Spleen (tissue), 11 donors: ENCODE measurements around the gene PCYT1B. TPM values are rescaled to one million over a fixed set of nuclear protein-coding genes. Genes with fewer than 3 reads are reported as not detected.
A peak's percentile ranks its signal among the peaks of the same experiment; 100 is the strongest.
"Not testable (repeated sequence)": the region's sequence is repeated elsewhere in the genome, so short reads cannot be mapped to it uniquely, and the experiment has no call there.

Experiments
- DNase-seq: peaks from one replicate; pipeline ENCODE4 v3.0.0-alpha.2; 2020
- H3K27ac ChIP-seq, 8 donors: fragments of 200-600 bp; sonication (generic) in 7 of 8; 1 replicate in 4 of 8; 2 replicates in 4 of 8; pipeline versions ENCODE4 v1.5.0 to v1.8.0; 2016 to 2021; ENCODE audit warnings: inconsistent platforms in 4 of 8, mild to moderate bottlenecking in 4 of 8, moderate library complexity in 1 of 8
- H3K27me3 ChIP-seq, 7 donors: fragments of 200-600 bp; sonication (generic) in 6 of 7; replicated peaks in 1 of 7; 1 replicate in 4 of 7; 2 replicates in 3 of 7; pipeline versions ENCODE4 v1.5.0 to v1.8.0; 2016 to 2021; ENCODE audit warnings: inconsistent platforms in 3 of 7, mild to moderate bottlenecking in 1 of 7
- H3K36me3 ChIP-seq, 6 donors: fragments of 200-600 bp; sonication (generic) in 5 of 6; 1 replicate in 4 of 6; 2 replicates in 2 of 6; pipeline versions ENCODE4 v1.5.0 to v1.8.0; 2016 to 2021; ENCODE audit warnings: inconsistent platforms in 2 of 6
- H3K4me1 ChIP-seq, 6 donors: fragments of 200-600 bp; sonication (generic) in 5 of 6; 1 replicate in 3 of 6; 2 replicates in 3 of 6; pipeline versions ENCODE4 v1.5.0 to v1.8.0; 2016 to 2021; ENCODE audit warnings: inconsistent platforms in 3 of 6
- H3K4me3 ChIP-seq, 8 donors: fragments of 200-600 bp; sonication (generic) in 7 of 8; 1 replicate in 4 of 8; 2 replicates in 4 of 8; pipeline versions ENCODE4 v1.5.0 to v1.8.0; 2016 to 2021; ENCODE audit warnings: inconsistent platforms in 4 of 8, mild to moderate bottlenecking in 4 of 8, moderate library complexity in 2 of 8
- H3K9me3 ChIP-seq, 8 donors: fragments of 200-600 bp; sonication (generic) in 7 of 8; 1 replicate in 4 of 8; 2 replicates in 4 of 8; pipeline versions ENCODE4 v1.5.0 to v1.8.0; 2016 to 2021; ENCODE audit warnings: inconsistent platforms in 4 of 8
- POLR2A ChIP-seq, 3 donors: fragments of 450-650 bp; IDR thresholded peaks; one replicate each; pipeline ENCODE4 v1.5.1; 2017; ENCODE audit warnings: antibody characterized with exemption in 3 of 3, mild to moderate bottlenecking in 1 of 3
- POLR2AphosphoS5 ChIP-seq, 3 donors: sonication (generic); formaldehyde crosslinking; IDR thresholded peaks; one replicate each; pipeline ENCODE4 v1.5.1; 2017; ENCODE audit warnings: antibody characterized with exemption in 3 of 3
- WGBS, 5 donors: extraction: QIAGEN DNeasy Blood & Tissue Kit in 3 of 5; methylation state at CpG; one replicate each; pipeline versions ENCODE4 v1.1.5 to v1.1.7; 2013 to 2018; 5-methylcytosine and 5-hydroxymethylcytosine counted together
- intact Hi-C: fragments of 100-400 bp; cut with DNase I; formaldehyde crosslinking; loops from one replicate; pipeline ENCODE4 v1.15.0; 2023; ENCODE audit warnings: low total_unique reads
- polyA plus RNA-seq, 3 donors: library from polyadenylated mRNA; stranded (reverse); fragments of 200-250 nt; gene quantifications; one replicate each; pipeline ENCODE4 v1.2.1, GENCODE V29; 2013
- total RNA-seq, 7 donors: library from RNA; depleted of rRNA in 3 of 7; stranded (reverse); fragments of >200 nt in 3 of 7; fragmentation: NEBNext Ultra II Directional in 4 of 7; extraction: Animal tissue kit (Norgen Biotek cat#: 25700) in 4 of 7; gene quantifications; one replicate each; pipeline versions ENCODE4 v1.1.0 to v1.2.1, GENCODE V29; 2016 to 2021
- TF ChIP-seq, protein P1 (sequence below), 11 experiments: fragments of 200-600 bp in 7 of 11; fragments of 450-650 bp in 4 of 11; sonication (generic) in 4 of 11; IDR thresholded peaks in 8 of 11; conservative IDR thresholded peaks in 3 of 11; 1 replicate in 7 of 11; 2 replicates in 4 of 11; pipeline versions ENCODE4 v1.4.0 to v1.8.0; 2016 to 2021; ENCODE audit warnings: antibody characterized with exemption in 11 of 11, inconsistent platforms in 4 of 11, mild to moderate bottlenecking in 1 of 11
- donor health status: healthy with polysubstance abuse.
- donor health status: DM: no; HTN: no; CAD: no; lungs with moderate emphysema.
- donor health status: DM: no; HTN: no; CAD: no.
- donor health status: Bipolar disorder and iron deficiency.
- donor health status: healthy.
- donor health status: DM: no; HTN: no; CAD: no.
- donor health status: DM: yes; HTN: yes; CAD: no.

PCYT1B gene
- total and polyA plus RNA-seq, 10 donors, result 0.02 to 1.5 (median 0.67) TPM

DNA sequence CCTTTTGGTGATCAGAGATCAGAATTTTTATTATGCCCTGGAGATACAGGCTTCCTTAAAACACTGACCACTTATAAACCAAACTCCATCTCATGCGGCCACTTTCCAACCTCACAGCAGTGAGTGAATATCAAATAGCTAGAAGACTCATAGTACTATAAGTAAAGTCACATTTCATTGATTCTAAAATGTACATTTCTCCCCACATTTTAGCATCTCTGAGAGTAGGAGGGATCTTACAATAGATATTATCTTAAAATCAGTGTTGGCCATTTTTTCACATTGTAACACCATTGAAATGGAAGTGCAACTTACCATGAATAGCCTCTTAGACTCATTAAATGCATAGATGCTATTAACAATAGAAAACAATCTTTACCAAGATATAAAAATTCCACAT, 17.4 kb downstream of the PCYT1B start:
- no peak for DNase-seq
- 75 to 95% (median 88%) methylated on average over 1 of the region's 1 CpG for WGBS, 5 donors
- H3K36me3 ChIP-seq, result no peaks in the 10 kb centered on the region
- no peaks in the 10 kb centered on the region for H3K4me1 ChIP-seq
- no peak overlapping the region for H3K27ac ChIP-seq
- no peak overlapping the region for H3K4me3 ChIP-seq
- H3K9me3 ChIP-seq, result no peaks in the 10 kb centered on the region
- no peak for TF ChIP-seq POLR2AphosphoS5 (IDR thresholded peaks at IDR 0.05)
- no peak for TF ChIP-seq POLR2A (IDR thresholded peaks at IDR 0.05)
- TF ChIP-seq, protein P1, sequence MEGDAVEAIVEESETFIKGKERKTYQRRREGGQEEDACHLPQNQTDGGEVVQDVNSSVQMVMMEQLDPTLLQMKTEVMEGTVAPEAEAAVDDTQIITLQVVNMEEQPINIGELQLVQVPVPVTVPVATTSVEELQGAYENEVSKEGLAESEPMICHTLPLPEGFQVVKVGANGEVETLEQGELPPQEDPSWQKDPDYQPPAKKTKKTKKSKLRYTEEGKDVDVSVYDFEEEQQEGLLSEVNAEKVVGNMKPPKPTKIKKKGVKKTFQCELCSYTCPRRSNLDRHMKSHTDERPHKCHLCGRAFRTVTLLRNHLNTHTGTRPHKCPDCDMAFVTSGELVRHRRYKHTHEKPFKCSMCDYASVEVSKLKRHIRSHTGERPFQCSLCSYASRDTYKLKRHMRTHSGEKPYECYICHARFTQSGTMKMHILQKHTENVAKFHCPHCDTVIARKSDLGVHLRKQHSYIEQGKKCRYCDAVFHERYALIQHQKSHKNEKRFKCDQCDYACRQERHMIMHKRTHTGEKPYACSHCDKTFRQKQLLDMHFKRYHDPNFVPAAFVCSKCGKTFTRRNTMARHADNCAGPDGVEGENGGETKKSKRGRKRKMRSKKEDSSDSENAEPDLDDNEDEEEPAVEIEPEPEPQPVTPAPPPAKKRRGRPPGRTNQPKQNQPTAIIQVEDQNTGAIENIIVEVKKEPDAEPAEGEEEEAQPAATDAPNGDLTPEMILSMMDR (IDR thresholded peaks at IDR 0.05 in 8 of 11, conservative IDR thresholded peaks at IDR 0.05 in 3 of 11), result no peak
- H3K27me3 ChIP-seq, result no peaks in the 10 kb centered on the region
- intact Hi-C loops, result no loop called here

DNA sequence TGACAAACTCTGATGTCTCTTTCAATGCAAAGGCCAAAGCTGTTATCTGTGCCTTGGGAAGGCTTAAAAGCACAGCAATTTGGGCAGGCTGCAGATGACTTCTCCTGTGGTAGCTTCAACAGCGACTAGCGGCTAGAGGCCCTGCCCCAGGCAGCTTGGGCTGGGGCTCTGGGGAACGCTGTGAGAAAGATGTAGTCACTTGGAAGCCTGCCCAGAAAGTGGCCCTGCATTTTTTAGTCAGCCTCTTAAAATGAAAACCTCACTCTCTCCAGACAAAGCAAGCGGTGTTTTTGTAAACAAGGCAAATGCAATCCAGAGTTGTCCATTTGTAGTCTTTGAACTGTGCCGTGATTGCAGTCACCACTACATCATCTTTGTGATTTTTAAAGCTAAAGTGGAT, 27.5 kb downstream of the PCYT1B start:
- no peaks in the 10 kb centered on the region for H3K9me3 ChIP-seq
- WGBS, 5 donors, result 56 to 69% (median 64%) methylated on average over 5 of the region's 5 CpGs
- TF ChIP-seq POLR2AphosphoS5 (IDR thresholded peaks at IDR 0.05) (no peak), POLR2A (IDR thresholded peaks at IDR 0.05) (no peak)
- TF ChIP-seq, protein P1 (IDR thresholded peaks at IDR 0.05 in 8 of 11, conservative IDR thresholded peaks at IDR 0.05 in 3 of 11), result no peak
- H3K4me3 ChIP-seq, result no peak overlapping the region
- DNase-seq, result no peak
- no peaks in the 10 kb centered on the region for H3K4me1 ChIP-seq
- H3K27ac ChIP-seq, result no peak overlapping the region
- no peaks in the 10 kb centered on the region for H3K36me3 ChIP-seq
- intact Hi-C loops, result no loop called here
- no peaks in the 10 kb centered on the region for H3K27me3 ChIP-seq

DNA sequence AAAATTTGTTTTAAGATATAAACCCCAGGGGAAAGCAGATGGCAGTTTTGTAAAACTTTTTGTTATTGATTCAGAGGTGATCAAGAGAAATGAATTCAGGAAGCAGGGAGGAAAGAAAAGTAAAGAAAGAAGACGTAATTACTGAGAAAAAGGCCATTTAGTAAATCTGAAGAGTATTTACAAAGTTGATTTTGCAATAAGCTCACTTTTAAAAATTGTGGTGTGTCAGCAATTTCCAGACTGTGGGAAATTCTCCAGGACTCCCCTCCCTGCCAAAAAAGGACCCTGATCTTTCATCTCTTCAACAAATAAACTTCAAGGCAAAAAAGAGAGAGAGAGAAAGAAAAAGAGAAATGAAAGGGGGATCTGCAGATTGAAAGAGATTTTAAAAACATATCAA, 36.6 kb downstream of the PCYT1B start:
- intact Hi-C loops, result no loop called here
- TF ChIP-seq POLR2AphosphoS5 (IDR thresholded peaks at IDR 0.05) (no peak), POLR2A (IDR thresholded peaks at IDR 0.05) (no peak)
- TF ChIP-seq, protein P1 (IDR thresholded peaks at IDR 0.05 in 8 of 11, conservative IDR thresholded peaks at IDR 0.05 in 3 of 11), result no peak
- no peak overlapping the region for H3K4me3 ChIP-seq
- 28 to 81% (median 43%) methylated on average over 1 of the region's 1 CpG for WGBS, 5 donors
- H3K9me3 ChIP-seq, result no peaks in the 10 kb centered on the region
- H3K36me3 ChIP-seq, result no peaks in the 10 kb centered on the region
- no peaks in the 10 kb centered on the region for H3K4me1 ChIP-seq
- H3K27ac ChIP-seq, result no peak overlapping the region
- H3K27me3 ChIP-seq, result no peaks in the 10 kb centered on the region
- no peak for DNase-seq

DNA sequence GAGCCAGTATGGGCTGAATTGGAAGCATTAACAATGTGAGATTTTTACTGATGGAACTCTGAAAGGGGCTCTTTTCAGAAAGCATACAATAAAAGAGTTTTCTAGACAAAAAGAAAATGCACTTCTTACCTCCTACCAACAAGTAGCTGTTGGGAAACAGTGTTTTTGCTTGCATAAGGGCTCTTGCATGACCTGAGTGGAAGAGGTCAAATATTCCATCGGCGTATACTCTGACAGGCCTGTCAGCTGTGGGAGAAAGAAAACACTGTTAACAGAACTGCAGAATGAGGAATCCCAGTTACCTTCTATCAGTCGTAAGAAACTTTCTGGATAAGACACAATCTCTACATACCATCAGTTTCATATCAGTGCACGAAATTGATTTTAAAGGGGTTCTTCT, 39.5 kb downstream of the PCYT1B start:
- DNase-seq, result no peak

DNA sequence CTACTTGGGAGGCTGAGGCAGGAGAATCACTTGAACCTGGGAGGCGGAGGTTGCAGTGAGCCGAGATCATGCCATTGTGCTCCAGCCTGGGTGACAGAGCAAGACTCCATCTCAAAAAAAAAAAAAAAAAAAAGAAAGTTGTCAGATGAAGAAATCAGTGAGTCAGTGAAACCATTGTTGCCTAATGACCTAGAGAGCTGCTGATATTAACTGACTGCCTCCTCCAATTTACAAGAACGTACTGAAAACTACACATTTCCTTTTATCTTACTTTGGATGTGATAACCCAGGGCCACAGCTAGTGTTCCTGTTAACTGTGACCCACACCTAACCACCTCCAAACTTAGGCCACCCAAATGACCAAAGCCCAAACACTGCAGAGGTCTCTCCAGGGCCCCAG, 41.2 kb downstream of the PCYT1B start:
- 44 to 86% (median 76%) methylated on average over 3 of the region's 3 CpGs for WGBS, 5 donors
- H3K9me3 ChIP-seq, H3K27me3 ChIP-seq, DNase-seq, H3K4me3 ChIP-seq, H3K4me1 ChIP-seq, H3K36me3 ChIP-seq, intact Hi-C loops: not testable (repeated sequence)
- peak overlapping the region in 1 of 8 donors; percentile 26 for H3K27ac ChIP-seq

More for the DNA sequence above, 39.5 kb downstream of the PCYT1B start:
- no peaks in the 10 kb centered on the region for H3K27me3 ChIP-seq
- no peaks in the 10 kb centered on the region for H3K4me1 ChIP-seq
- TF ChIP-seq POLR2AphosphoS5 (IDR thresholded peaks at IDR 0.05), result no peak
- TF ChIP-seq, protein P1 (IDR thresholded peaks at IDR 0.05 in 8 of 11, conservative IDR thresholded peaks at IDR 0.05 in 3 of 11), result no peak
- TF ChIP-seq POLR2A (IDR thresholded peaks at IDR 0.05), result no peak
- H3K9me3 ChIP-seq, result no peaks in the 10 kb centered on the region
- no peak overlapping the region for H3K4me3 ChIP-seq
- no peak overlapping the region for H3K27ac ChIP-seq
- intact Hi-C loops, result no loop called here
- no peaks in the 10 kb centered on the region for H3K36me3 ChIP-seq
- WGBS, 5 donors, result 41 to 80% (median 68%) methylated on average over 4 of the region's 4 CpGs
